ENCODE measurements around the gene SUGT1. TPM values are rescaled to one million over a fixed set of nuclear protein-coding genes. Genes with fewer than 3 reads are reported as not detected.

The SUGT1 gene
- total RNA-seq, 1 donor from 2014 or later, result 75.2 TPM

- Mint-ChIP-seq H3K4me3 (peak within 1 kb of the TSS; percentile 78), H3K9me3 (no peaks in the 10 kb centered on the region), H3K27me3 (ENCODE audit: low read depth) (peaks cover 30% of the 10 kb centered on the region), H3K27ac (ENCODE audit: unreplicated experiment) (no peak within 1 kb of the TSS), H3K4me1 (peaks cover 31% of the 10 kb centered on the region), H3K36me3 (ENCODE audit: low read depth) (no peaks in the 10 kb centered on the region)
- no peak for DNase-seq (ENCODE audit: low read depth, low spot score)
- TF ChIP-seq CTCF (conservative IDR thresholded peaks at IDR 0.05), result no peak
Observed at GRCh38 chr13:52739468-52740071, 86.9 kb downstream of the SUGT1 start, which contains the start of gene CNMD. CNMD (minus strand) TSS chr13:52739820; CDS start chr13:52739701, 119 bp downstream.

GRCh38 chr13:52743569-52743968, 90.9 kb downstream of the SUGT1 start:
- H3K4me1 Mint-ChIP-seq, result peaks cover 16% of the 10 kb centered on the region
- H3K36me3 Mint-ChIP-seq (ENCODE audit: low read depth), result no peaks in the 10 kb centered on the region
- peaks cover 25% of the 10 kb centered on the region for H3K27me3 Mint-ChIP-seq (ENCODE audit: low read depth)
- no peak for TF ChIP-seq CTCF (conservative IDR thresholded peaks at IDR 0.05)
- no peak overlapping the region for H3K4me3 Mint-ChIP-seq
- H3K9me3 Mint-ChIP-seq, result no peaks in the 10 kb centered on the region
- no peak for DNase-seq (ENCODE audit: low read depth, low spot score)
- H3K27ac Mint-ChIP-seq (ENCODE audit: unreplicated experiment), result no peak overlapping the region

DNA sequence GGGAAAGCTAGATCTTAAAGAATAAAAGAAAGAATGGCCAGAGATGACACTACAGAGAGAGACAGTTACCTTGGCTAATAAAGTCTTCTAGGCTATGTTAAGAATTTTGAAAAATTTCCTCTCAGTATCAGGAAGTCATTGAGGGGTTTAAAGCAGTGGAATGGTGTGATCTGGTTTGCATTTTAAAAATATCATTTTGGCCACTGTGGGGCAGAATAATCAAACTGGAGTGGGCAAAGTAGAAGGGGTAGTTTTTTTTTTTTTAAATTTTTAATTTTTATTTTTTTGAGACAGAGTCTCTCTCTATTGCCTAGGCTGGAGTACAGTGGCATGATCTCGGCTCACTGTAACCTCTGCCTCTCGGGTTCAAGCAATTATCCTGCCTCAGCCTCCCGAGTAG, 91.4 kb downstream of the SUGT1 start:
- H3K27me3 Mint-ChIP-seq (ENCODE audit: low read depth), result peaks cover 24% of the 10 kb centered on the region
- no peaks in the 10 kb centered on the region for H3K36me3 Mint-ChIP-seq (ENCODE audit: low read depth)

GRCh38 chr13:52744842-52745375, 92.3 kb downstream of the SUGT1 start:
- Mint-ChIP-seq H3K4me3 (no peak overlapping the region), H3K36me3 (ENCODE audit: low read depth) (no peaks in the 10 kb centered on the region), H3K27ac (ENCODE audit: unreplicated experiment) (no peak overlapping the region), H3K27me3 (ENCODE audit: low read depth) (peaks cover 17% of the 10 kb centered on the region), H3K9me3 (no peaks in the 10 kb centered on the region), H3K4me1 (peaks cover 12% of the 10 kb centered on the region)
- DNase-seq (ENCODE audit: low read depth, low spot score), result no peak
- no peak for TF ChIP-seq CTCF (conservative IDR thresholded peaks at IDR 0.05)

More for the DNA sequence above, 91.4 kb downstream of the SUGT1 start:
- TF ChIP-seq CTCF (conservative IDR thresholded peaks at IDR 0.05), result peak; percentile 31
- no peak for DNase-seq (ENCODE audit: low read depth, low spot score)
- no peak overlapping the region for H3K27ac Mint-ChIP-seq (ENCODE audit: unreplicated experiment)
- H3K4me3 Mint-ChIP-seq, result no peak overlapping the region
- no peaks in the 10 kb centered on the region for H3K9me3 Mint-ChIP-seq
- peaks cover 14% of the 10 kb centered on the region for H3K4me1 Mint-ChIP-seq

- Mint-ChIP-seq H3K27ac (ENCODE audit: unreplicated experiment) (no peak overlapping the region), H3K4me3 (no peak overlapping the region), H3K36me3 (ENCODE audit: low read depth) (no peaks in the 10 kb centered on the region), H3K27me3 (ENCODE audit: low read depth) (peaks cover 5% of the 10 kb centered on the region), H3K9me3 (no peaks in the 10 kb centered on the region), H3K4me1 (peaks cover 3% of the 10 kb centered on the region)
- TF ChIP-seq CTCF (conservative IDR thresholded peaks at IDR 0.05), result no peak
- DNase-seq (ENCODE audit: low read depth, low spot score), result no peak
Observed at GRCh38 chr13:52746141-52746540, 93.5 kb downstream of the SUGT1 start.

All from neural crest cell (in vitro differentiated cells).